Measurements from ENCODE around the gene TSFM. TPM values are rescaled to one million over a fixed set of nuclear protein-coding genes. Genes with fewer than 3 reads are reported as not detected.
"Not testable (repeated sequence)": the region's sequence is repeated elsewhere in the genome, so short reads cannot be mapped to it uniquely, and the experiment has no call there.

The TSFM gene
- total RNA-seq, 4 donors from 2014 or later, result 19.6 to 35.4 (median 29.1) TPM

DNA sequence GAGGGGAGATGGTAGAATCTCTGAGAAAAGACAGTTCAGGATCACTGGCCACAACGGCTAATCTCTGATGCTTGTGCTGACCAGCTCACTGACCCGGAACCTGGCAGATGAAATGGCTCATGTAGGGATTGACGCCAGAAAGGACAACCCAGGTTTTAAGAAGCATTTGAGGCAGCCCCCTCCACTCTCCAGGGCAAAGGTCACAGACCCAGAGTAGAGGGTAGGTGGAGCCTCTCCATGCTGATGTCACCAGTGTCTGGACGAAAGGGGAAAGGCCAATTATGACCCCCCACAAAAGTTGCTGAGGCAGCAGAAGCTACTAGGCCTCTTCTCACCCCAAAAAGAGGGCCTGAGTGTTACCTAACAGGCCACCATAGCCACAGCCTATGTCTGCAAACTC is 11.9 kb upstream of the TSFM start:
- no peak for DNase-seq (ENCODE audit: low spot score in 2 of 2)

DNA sequence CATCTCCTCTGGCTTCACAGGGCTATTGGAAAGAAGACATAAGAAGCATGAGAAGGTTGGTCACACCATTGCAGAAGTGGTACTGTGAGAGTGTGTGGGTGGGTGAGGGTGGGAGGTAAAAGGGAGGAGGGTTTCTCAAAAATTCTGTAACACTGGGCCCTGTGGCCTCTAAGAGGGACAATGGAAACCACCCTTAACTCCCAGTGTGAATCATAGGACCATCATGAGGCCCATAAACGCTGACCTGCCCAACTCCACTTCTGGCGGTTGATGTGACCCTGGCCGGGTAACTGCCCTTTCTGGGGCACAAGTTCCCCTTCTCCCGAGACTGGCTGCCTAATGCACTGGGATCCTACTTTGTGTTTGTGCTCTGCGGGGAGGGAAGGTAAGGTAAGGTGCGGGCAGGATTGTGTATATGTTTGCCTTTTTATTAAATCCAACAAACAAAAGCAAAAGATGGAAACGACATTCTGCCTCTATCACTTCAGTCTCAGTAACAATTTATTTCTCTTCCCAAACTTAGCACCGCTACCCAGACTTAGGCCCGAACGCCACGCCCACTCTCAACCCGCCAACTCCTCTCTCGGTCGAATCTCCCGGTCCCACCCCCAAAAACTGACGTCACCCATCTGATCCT is 11.2 kb upstream of the TSFM start:
- peaks cover 4% of the 10 kb centered on the region for H3K27me3 ChIP-seq
- H3K9me3 ChIP-seq, result no peaks in the 10 kb centered on the region
- 1% methylated on average over 15 of the region's 16 CpGs for WGBS
- no peak for TF ChIP-seq EP300 (IDR thresholded peaks at IDR 0.05)
- no peak for TF ChIP-seq POLR2A (IDR thresholded peaks at IDR 0.05)
- TF ChIP-seq, protein P1, sequence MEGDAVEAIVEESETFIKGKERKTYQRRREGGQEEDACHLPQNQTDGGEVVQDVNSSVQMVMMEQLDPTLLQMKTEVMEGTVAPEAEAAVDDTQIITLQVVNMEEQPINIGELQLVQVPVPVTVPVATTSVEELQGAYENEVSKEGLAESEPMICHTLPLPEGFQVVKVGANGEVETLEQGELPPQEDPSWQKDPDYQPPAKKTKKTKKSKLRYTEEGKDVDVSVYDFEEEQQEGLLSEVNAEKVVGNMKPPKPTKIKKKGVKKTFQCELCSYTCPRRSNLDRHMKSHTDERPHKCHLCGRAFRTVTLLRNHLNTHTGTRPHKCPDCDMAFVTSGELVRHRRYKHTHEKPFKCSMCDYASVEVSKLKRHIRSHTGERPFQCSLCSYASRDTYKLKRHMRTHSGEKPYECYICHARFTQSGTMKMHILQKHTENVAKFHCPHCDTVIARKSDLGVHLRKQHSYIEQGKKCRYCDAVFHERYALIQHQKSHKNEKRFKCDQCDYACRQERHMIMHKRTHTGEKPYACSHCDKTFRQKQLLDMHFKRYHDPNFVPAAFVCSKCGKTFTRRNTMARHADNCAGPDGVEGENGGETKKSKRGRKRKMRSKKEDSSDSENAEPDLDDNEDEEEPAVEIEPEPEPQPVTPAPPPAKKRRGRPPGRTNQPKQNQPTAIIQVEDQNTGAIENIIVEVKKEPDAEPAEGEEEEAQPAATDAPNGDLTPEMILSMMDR (IDR thresholded peaks at IDR 0.05), result no peak
- no peak for TF ChIP-seq POLR2AphosphoS5 (IDR thresholded peaks at IDR 0.05)
- peak overlapping the region; percentile 79 for H3K4me3 ChIP-seq
- H3K27ac ChIP-seq, result peak overlapping the region; percentile 85
- DNase-seq (ENCODE audit: low spot score in 2 of 2), result peak; percentile 91 to 94
- peaks cover 25% of the 10 kb centered on the region for H3K36me3 ChIP-seq
- H3K4me1 ChIP-seq, result peaks cover 30% of the 10 kb centered on the region

More for the DNA sequence above, 11.9 kb upstream of the TSFM start:
- Histone ChIP-seq H3K4me1 (peaks cover 37% of the 10 kb centered on the region), H3K27me3 (peaks cover 11% of the 10 kb centered on the region), H3K27ac (no peak overlapping the region), H3K36me3 (peaks cover 25% of the 10 kb centered on the region), H3K9me3 (no peaks in the 10 kb centered on the region), H3K4me3 (no peak overlapping the region)
- TF ChIP-seq POLR2AphosphoS5 (IDR thresholded peaks at IDR 0.05), result no peak
- TF ChIP-seq, protein P1 (IDR thresholded peaks at IDR 0.05), result no peak
- TF ChIP-seq POLR2A (IDR thresholded peaks at IDR 0.05), result no peak
- TF ChIP-seq EP300 (IDR thresholded peaks at IDR 0.05), result no peak
- 93% methylated on average over 4 of the region's 4 CpGs for WGBS

- Histone ChIP-seq H3K4me3 (peak within 1 kb of the TSS; percentile 79), H3K27ac (peak within 1 kb of the TSS; percentile 85), H3K9me3 (no peaks in the 10 kb centered on the region), H3K4me1 (peaks cover 24% of the 10 kb centered on the region), H3K36me3 (peaks cover 25% of the 10 kb centered on the region), H3K27me3 (no peaks in the 10 kb centered on the region)
- DNase-seq (ENCODE audit: low spot score in 2 of 2), result peak; percentile 96 to 97
- TF ChIP-seq POLR2A (IDR thresholded peaks at IDR 0.05), result peak in 1 of 2 donors; percentile 52
- TF ChIP-seq, protein P1 (IDR thresholded peaks at IDR 0.05), result no peak
- peak; percentile 37 to 90 (median 74) for TF ChIP-seq POLR2AphosphoS5 (IDR thresholded peaks at IDR 0.05)
- WGBS, result 0% methylated on average over 5 of the region's 28 CpGs
Measured at GRCh38 chr12:57771873-57772428, 10.6 kb upstream of the TSFM start, which contains the start of gene METTL1. Gene METTL1 (minus strand): TSS chr12:57772105. CDS start chr12:57772083, 22 bp downstream.

DNA sequence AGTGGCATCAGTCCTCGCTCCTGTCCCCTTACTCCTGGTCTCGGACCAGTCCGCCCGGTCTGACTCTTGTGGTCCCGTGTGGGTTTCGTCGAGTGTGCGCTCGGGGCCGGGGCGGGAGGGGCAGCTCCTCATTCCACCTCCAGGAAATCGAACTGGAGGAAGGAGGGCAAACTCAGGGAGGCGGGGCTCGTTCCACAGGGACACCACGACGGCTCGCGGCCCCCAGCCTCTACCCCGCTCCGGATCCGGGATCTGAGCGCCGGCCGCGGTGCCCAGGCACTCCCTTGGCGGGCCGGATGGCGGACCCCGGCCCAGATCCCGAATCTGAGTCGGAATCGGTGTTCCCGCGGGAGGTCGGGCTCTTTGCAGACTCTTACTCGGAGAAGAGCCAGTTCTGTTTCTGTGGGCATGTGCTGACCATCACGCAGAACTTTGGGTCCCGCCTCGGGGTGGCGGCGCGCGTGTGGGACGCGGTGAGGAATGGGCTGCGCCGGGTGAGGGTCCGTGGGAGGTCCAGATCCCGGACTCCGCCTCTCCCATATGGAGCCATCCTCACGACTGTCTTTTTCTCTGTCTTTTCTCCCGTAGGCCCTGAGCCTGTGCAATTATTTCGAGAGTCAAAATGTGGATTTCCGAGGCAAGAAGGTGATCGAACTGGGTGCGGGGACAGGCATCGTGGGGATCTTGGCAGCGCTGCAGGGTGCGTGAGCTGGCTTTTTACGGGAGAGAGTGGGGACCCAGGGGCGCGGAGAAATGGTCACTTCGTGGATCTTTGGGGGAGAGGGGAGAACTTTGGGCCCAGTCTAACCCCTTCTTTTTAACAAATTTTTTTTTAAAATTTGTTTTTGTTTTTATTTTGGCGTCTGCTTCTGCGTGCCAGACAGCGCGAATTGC is 9.9 kb upstream of the TSFM start, which contains the start of gene EEF1AKMT3:
TSS of gene EEF1AKMT3 (plus strand) at position 186 of the 894 bp plus-strand sequence. CDS start at position 297, 111 bp downstream.
- Histone ChIP-seq H3K36me3 (peaks cover 25% of the 10 kb centered on the region), H3K4me1 (peaks cover 22% of the 10 kb centered on the region), H3K27ac (peak within 1 kb of the TSS; percentile 85), H3K27me3 (no peaks in the 10 kb centered on the region), H3K9me3 (no peaks in the 10 kb centered on the region), H3K4me3 (peak within 1 kb of the TSS; percentile 79)
- 1% methylated on average over 43 of the region's 67 CpGs for WGBS
- DNase-seq (ENCODE audit: low spot score in 2 of 2), result peak; percentile 80 to 89
- TF ChIP-seq, protein P1 (IDR thresholded peaks at IDR 0.05), result no peak

- H3K4me3 ChIP-seq; H3K27me3 ChIP-seq; H3K27ac ChIP-seq; H3K9me3 ChIP-seq; DNase-seq (ENCODE audit: low spot score in 2 of 2); H3K36me3 ChIP-seq: not testable (repeated sequence)
- peaks cover 22% of the 10 kb centered on the region for H3K4me1 ChIP-seq
- 93% methylated on average over 10 of the region's 11 CpGs for WGBS
Measured at GRCh38 chr12:57774634-57775033, 8.0 kb upstream of the TSFM start.

Data from suprapubic skin (tissue), 4 donors.